ENCODE results near the gene GDF10.

GDF10 gene

GRCh38 chr10:47299611-47300428 is at the start of gene GDF10:
Gene GDF10 (plus strand): TSS chr10:47300197. CDS start chr10:47300652, 455 bp downstream.
- no peak for FAIRE-seq

- no peak for FAIRE-seq
Measured at GRCh38 chr10:47252093-47252780, 47.8 kb upstream of the GDF10 start.

GRCh38 chr10:47253030-47253637 is 46.9 kb upstream of the GDF10 start:
- FAIRE-seq = no peak

GRCh38 chr10:47253651-47254375 is 46.2 kb upstream of the GDF10 start:
- no peak for FAIRE-seq

GRCh38 chr10:47254611-47255010 is 45.4 kb upstream of the GDF10 start:
- FAIRE-seq = no peak

- FAIRE-seq = no peak
Measured at GRCh38 chr10:47255033-47255813, 44.8 kb upstream of the GDF10 start.

GRCh38 chr10:47255866-47256265 is 44.1 kb upstream of the GDF10 start:
- FAIRE-seq = no peak

- FAIRE-seq = no peak
Measured at GRCh38 chr10:47256751-47257336, 43.2 kb upstream of the GDF10 start.

GRCh38 chr10:47257396-47258120 is 42.4 kb upstream of the GDF10 start:
- no peak for FAIRE-seq

GRCh38 chr10:47258921-47259320 is 41.1 kb upstream of the GDF10 start:
- FAIRE-seq = no peak

GRCh38 chr10:47259466-47259865 is 40.5 kb upstream of the GDF10 start:
- no peak for FAIRE-seq

GRCh38 chr10:47260505-47261111 is 39.4 kb upstream of the GDF10 start:
- no peak for FAIRE-seq

- FAIRE-seq = no peak
Measured at GRCh38 chr10:47261121-47261520, 38.9 kb upstream of the GDF10 start.

GRCh38 chr10:47261556-47261955 is 38.4 kb upstream of the GDF10 start:
- no peak for FAIRE-seq

- no peak for FAIRE-seq
Measured at GRCh38 chr10:47262606-47263533, 37.1 kb upstream of the GDF10 start.

- no peak for FAIRE-seq
Measured at GRCh38 chr10:47264797-47265281, 35.2 kb upstream of the GDF10 start.

- FAIRE-seq = no peak
Measured at GRCh38 chr10:47266602-47267001, 33.4 kb upstream of the GDF10 start.

- no peak for FAIRE-seq
Measured at GRCh38 chr10:47268696-47269095, 31.3 kb upstream of the GDF10 start.

GRCh38 chr10:47269294-47269693 is 30.7 kb upstream of the GDF10 start:
- no peak for FAIRE-seq

All from TTC549 (cell line).